ENCODE measurements around the gene CXXC4.

- no peak for TF ChIP-seq CTCF (conservative IDR thresholded peaks at IDR 0.05; ENCODE audit: low read length)
- TF ChIP-seq EZH2phosphoT487 (IDR thresholded peaks at IDR 0.05; ENCODE audit: borderline replicate concordance, low read depth, low read length) = no peak
Measured at GRCh38 chr4:104516884-104517283, 22.2 kb upstream of the CXXC4 start.
